IMR-90 (cell line): Measurements from ENCODE around the gene SOWAHC. TPM values are rescaled to one million over a fixed set of nuclear protein-coding genes. Genes with fewer than 3 reads are reported as not detected.

Source experiments
- ATAC-seq: fragments of 200-7000 bp; cut with Tn5 transposase; 2 replicates; pipeline ENCODE4 v1.9.1; 2020; ENCODE audit warnings: low read depth, mild to moderate bottlenecking, moderate library complexity
- BruUV-seq: library from RNA; stranded (reverse); fragments of 400-500 nt; replicated peaks from 2 replicates; lab custom pipeline; 2021; lab: Mats Ljungman, UMichigan
- CTCF ChIA-PET: fragments of 300-600 bp; formaldehyde crosslinking; extraction: SDS; loops from one replicate; lab custom pipeline; 2021; ENCODE audit warnings: antibody characterized with exemption; lab: Yijun Ruan, JAX
- POLR2A ChIA-PET: fragments of 300-600 bp; sonication (Branson Sonifier 250); formaldehyde crosslinking; loops from one replicate; lab custom pipeline; 2022; ENCODE audit warnings: antibody characterized with exemption; ENCODE audit not compliant: unreplicated experiment; lab: Charles Lee
- DNase-seq: peaks from one replicate; pipeline ENCODE4 v3.0.0; 2013
- H2AFZ ChIP-seq: replicated peaks from 2 replicates; pipeline ENCODE3; 2013; ENCODE audit warnings: low read length, mild to moderate bottlenecking; ENCODE audit not compliant: poor library complexity
- H2AK5ac ChIP-seq: 2 replicates; pipeline ENCODE4 v1.6.1; 2013; ENCODE audit warnings: low read depth, low read length, inconsistent platforms
- H2AK9ac ChIP-seq: replicated peaks from 2 replicates; pipeline ENCODE3; 2013; ENCODE audit warnings: mild to moderate bottlenecking, low read depth, low read length, moderate library complexity; ENCODE audit not compliant: poor library complexity
- H2BK120ac ChIP-seq: 2 replicates; pipeline ENCODE4 v1.6.1; 2013; ENCODE audit warnings: low read depth, low read length, inconsistent platforms
- H2BK15ac ChIP-seq: 3 replicates; pipeline ENCODE4 v1.6.1; 2013; ENCODE audit warnings: low read depth, low read length, inconsistent platforms
- H2BK20ac ChIP-seq: 2 replicates; pipeline ENCODE4 v1.6.1; 2013; ENCODE audit warnings: low read depth, mild to moderate bottlenecking, inconsistent platforms, low read length, moderate library complexity
- H2BK5ac ChIP-seq: 2 replicates; pipeline ENCODE4 v1.6.1; 2013; ENCODE audit warnings: mild to moderate bottlenecking, low read depth, low read length, inconsistent platforms; ENCODE audit not compliant: poor library complexity, severe bottlenecking
- H3K14ac ChIP-seq: replicated peaks from 2 replicates; pipeline ENCODE4 v1.6.1; 2013; ENCODE audit warnings: low read depth, low read length, inconsistent platforms
- H3K18ac ChIP-seq: 2 replicates; pipeline ENCODE4 v1.6.1; 2013; ENCODE audit warnings: low read depth, low read length, control low read depth
- H3K23ac ChIP-seq: 2 replicates; pipeline ENCODE4 v1.6.1; 2013; ENCODE audit warnings: low read depth, low read length, inconsistent platforms
- H3K27ac ChIP-seq: 2 replicates; pipeline ENCODE4 v1.5.1; 2013; ENCODE audit warnings: mild to moderate bottlenecking, control low read depth, low read length; ENCODE audit not compliant: insufficient read depth
- H3K27me3 ChIP-seq: 2 replicates; pipeline ENCODE4 v1.6.1; 2013; ENCODE audit warnings: low read length; ENCODE audit not compliant: control insufficient read depth, insufficient read depth
- H3K36me3 ChIP-seq: 2 replicates; pipeline ENCODE4 v1.6.1; 2013; ENCODE audit warnings: low read length, mixed read lengths; ENCODE audit not compliant: control insufficient read depth, insufficient read depth
- H3K4ac ChIP-seq: 2 replicates; pipeline ENCODE4 v1.6.1; 2013; ENCODE audit warnings: low read depth, low read length, inconsistent platforms
- H3K4me1 ChIP-seq: 2 replicates; pipeline ENCODE4 v1.6.1; 2013; ENCODE audit warnings: low read length, mixed read lengths; ENCODE audit not compliant: control insufficient read depth, insufficient read depth
- H3K4me2 ChIP-seq: 2 replicates; pipeline ENCODE4 v1.6.1; 2013; ENCODE audit warnings: low read depth, mild to moderate bottlenecking, control low read depth, low read length, moderate library complexity
- H3K4me3 ChIP-seq: 2 replicates; pipeline ENCODE4 v1.5.1; 2013; ENCODE audit warnings: low read depth, mild to moderate bottlenecking, control low read depth, low read length, moderate library complexity; ENCODE audit not compliant: insufficient read depth
- H3K56ac ChIP-seq: 2 replicates; pipeline ENCODE4 v1.6.1; 2013; ENCODE audit warnings: low read length, inconsistent platforms; ENCODE audit not compliant: insufficient read depth; ENCODE audit errors: extremely low read depth
- H3K79me1 ChIP-seq, 2 experiments: 2 replicates each; pipeline ENCODE4 v1.6.1; 2013; ENCODE audit warnings: low read length in 2 of 2, inconsistent platforms in 1 of 2, low read depth in 1 of 2
- H3K9ac ChIP-seq: 2 replicates; pipeline ENCODE4 v1.6.1; 2013; ENCODE audit warnings: low read depth, low read length, control low read depth
- H3K9me1 ChIP-seq: 2 replicates; pipeline ENCODE4 v1.6.1; 2013; ENCODE audit warnings: low read length, inconsistent platforms; ENCODE audit not compliant: insufficient read depth
- H3K9me3 ChIP-seq: 2 replicates; pipeline ENCODE4 v1.6.1; 2013; ENCODE audit warnings: low read length; ENCODE audit not compliant: control insufficient read depth, insufficient read depth
- H4K20me1 ChIP-seq: 2 replicates; pipeline ENCODE4 v1.6.1; 2013; ENCODE audit warnings: low read length, inconsistent platforms; ENCODE audit not compliant: insufficient read depth
- H4K5ac ChIP-seq: 2 replicates; pipeline ENCODE4 v1.6.1; 2013; ENCODE audit warnings: mild to moderate bottlenecking, low read depth, low read length, control low read depth
- H4K8ac ChIP-seq, 2 experiments: 2 replicates each; pipeline ENCODE4 v1.6.1; 2013; ENCODE audit warnings: low read depth in 2 of 2, low read length in 2 of 2, control low read depth in 1 of 2, inconsistent platforms in 1 of 2
- H4K91ac ChIP-seq: 2 replicates; pipeline ENCODE4 v1.6.1; 2013; ENCODE audit warnings: low read depth, low read length, inconsistent platforms; ENCODE audit not compliant: insufficient read depth
- BHLHE40 ChIP-seq: fragments of 150-350 bp; IDR thresholded peaks from 2 replicates; pipeline ENCODE4 v1.6.1; 2016; ENCODE audit warnings: mild to moderate bottlenecking, low read depth, low read length
- MXI1 ChIP-seq: IDR thresholded peaks from 2 replicates; pipeline ENCODE4 v1.6.1; 2012; ENCODE audit warnings: low read depth, mild to moderate bottlenecking, low read length, moderate library complexity, borderline replicate concordance
- POLR2A ChIP-seq: IDR thresholded peaks from 2 replicates; pipeline ENCODE4 v1.6.1; 2012; ENCODE audit warnings: mild to moderate bottlenecking, low read depth, low read length
- RAD21 ChIP-seq: IDR thresholded peaks from 2 replicates; pipeline ENCODE4 v1.6.1; 2012; ENCODE audit warnings: low read length, improper control_type of control experiment
- RCOR1 ChIP-seq: IDR thresholded peaks from 2 replicates; pipeline ENCODE4 v1.6.1; 2012; ENCODE audit warnings: mild to moderate bottlenecking, low read length, improper control_type of control experiment; ENCODE audit not compliant: insufficient replicate concordance
- SMC3 ChIP-seq: fragments of 150-350 bp; IDR thresholded peaks from 2 replicates; pipeline ENCODE4 v1.6.1; 2016; ENCODE audit warnings: low read depth, mild to moderate bottlenecking, antibody characterized with exemption, low read length, moderate library complexity
- USF2 ChIP-seq: fragments of 150-350 bp; IDR thresholded peaks from 2 replicates; pipeline ENCODE4 v1.6.1; 2017; ENCODE audit warnings: mild to moderate bottlenecking, antibody characterized with exemption, low read length, low read depth
- WGBS, 2 experiments: methylation state at CpG; one replicate each; pipeline versions ENCODE4 v1.1.5 to v1.1.7; 2013; ENCODE audit warnings: missing lambda C conversion rate in 2 of 2; ENCODE audit not compliant: insufficient read length in 1 of 2; ENCODE audit errors: extremely low coverage in 2 of 2; 5-methylcytosine and 5-hydroxymethylcytosine counted together
- dilution Hi-C: fragments of 300-500 bp; cut with HindIII; formaldehyde crosslinking; loops from one replicate; pipeline ENCODE4 v1.14.3; 2018; ENCODE audit warnings: low sequenced_read_pairs; ENCODE audit not compliant: unreplicated experiment
- in situ Hi-C: fragments of 300-500 bp; cut with MboI; formaldehyde crosslinking; loops from 3 replicates; pipeline ENCODE4 v1.14.3; 2019; ENCODE audit warnings: low sequenced_read_pairs, inconsistent platforms, mixed read lengths
- intact Hi-C: fragments of 100-400 bp; cut with micrococcal nuclease; formaldehyde crosslinking; loops from 2 replicates; pipeline ENCODE4 v1.10.0; 2022
- polyA plus RNA-seq, 3 experiments: library from polyadenylated mRNA; depleted of rRNA; stranded (reverse); fragments of >200 nt; gene quantifications; 2 replicates each; pipeline ENCODE4 v1.2.3, GENCODE V29; 2012; ENCODE audit warnings: low replicate concordance in 1 of 3
- total RNA-seq: library from RNA; depleted of rRNA; stranded (reverse); fragments of >200 nt; gene quantifications from 2 replicates; pipeline ENCODE4 v1.2.3, GENCODE V29; 2012

Gene SOWAHC
- total and polyA plus RNA-seq, 2 of the 4 experiments (the other 2 are of a cell fraction): 3.2 to 4.8 TPM

GRCh38 chr2:109623297-109623696 lies 9.1 kb downstream of the SOWAHC start:
- dilution Hi-C loops: no loop called here

More at GRCh38 chr2:109623297-109623696, 9.1 kb downstream of the SOWAHC start:
- intact Hi-C loops: no loop called here
- Histone ChIP-seq H3K4me1 (no peaks in the 10 kb centered on the region), H3K4me3 (no peak overlapping the region), H3K36me3 (no peaks in the 10 kb centered on the region), H2BK15ac (no peak overlapping the region), H3K14ac (no peak overlapping the region), H4K91ac (no peak overlapping the region), H2AK9ac (no peak overlapping the region), H3K56ac (no peak overlapping the region), H3K18ac (no peak overlapping the region), H3K27me3 (peaks cover 21% of the 10 kb centered on the region), H2BK120ac (no peak overlapping the region), H2BK5ac (no peak overlapping the region), H3K27ac (no peak overlapping the region), H3K79me1 (peaks cover 0 to 5% of the 10 kb centered on the region in 2 experiments; a peak in 1 of 4 replicates), H2BK20ac (no peak overlapping the region), H2AFZ (no peak overlapping the region), H3K4me2 (no peak overlapping the region), H3K23ac (no peak overlapping the region), H2AK5ac (no peak overlapping the region), H4K8ac (no peak overlapping the region), H3K9me1 (no peaks in the 10 kb centered on the region), H3K9ac (no peak overlapping the region), H4K20me1 (no peaks in the 10 kb centered on the region), H3K9me3 (no peaks in the 10 kb centered on the region), H4K5ac (no peak overlapping the region), H3K4ac (no peak overlapping the region)
- POLR2A ChIA-PET: no interaction called here
- CTCF ChIA-PET: no interaction called here
- WGBS, 2 experiments: no CpG with 5 or more reads among the region's 5 CpGs
- TF ChIP-seq SMC3 (no peak), POLR2A (no peak), RCOR1 (no peak), USF2 (no peak), BHLHE40 (no peak), MXI1 (no peak), RAD21 (no peak)
- no peak for ATAC-seq
- in situ Hi-C loops: no loop called here
- BruUV-seq: no TSS peak
- DNase-seq: no peak
